GM21390 (cell line): ENCODE data around the gene NDE1.
"Not testable (repeated sequence)": the region's sequence is repeated elsewhere in the genome, so short reads cannot be mapped to it uniquely, and the experiment has no call there.

Experiments used
- ATAC-seq: cut with Tn5 transposase; IDR thresholded peaks from one replicate; pipeline ENCODE4 v1.9.1; 2021; ENCODE audit not compliant: unreplicated experiment

Gene NDE1, protein sequence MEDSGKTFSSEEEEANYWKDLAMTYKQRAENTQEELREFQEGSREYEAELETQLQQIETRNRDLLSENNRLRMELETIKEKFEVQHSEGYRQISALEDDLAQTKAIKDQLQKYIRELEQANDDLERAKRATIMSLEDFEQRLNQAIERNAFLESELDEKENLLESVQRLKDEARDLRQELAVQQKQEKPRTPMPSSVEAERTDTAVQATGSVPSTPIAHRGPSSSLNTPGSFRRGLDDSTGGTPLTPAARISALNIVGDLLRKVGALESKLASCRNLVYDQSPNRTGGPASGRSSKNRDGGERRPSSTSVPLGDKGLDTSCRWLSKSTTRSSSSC

DNA sequence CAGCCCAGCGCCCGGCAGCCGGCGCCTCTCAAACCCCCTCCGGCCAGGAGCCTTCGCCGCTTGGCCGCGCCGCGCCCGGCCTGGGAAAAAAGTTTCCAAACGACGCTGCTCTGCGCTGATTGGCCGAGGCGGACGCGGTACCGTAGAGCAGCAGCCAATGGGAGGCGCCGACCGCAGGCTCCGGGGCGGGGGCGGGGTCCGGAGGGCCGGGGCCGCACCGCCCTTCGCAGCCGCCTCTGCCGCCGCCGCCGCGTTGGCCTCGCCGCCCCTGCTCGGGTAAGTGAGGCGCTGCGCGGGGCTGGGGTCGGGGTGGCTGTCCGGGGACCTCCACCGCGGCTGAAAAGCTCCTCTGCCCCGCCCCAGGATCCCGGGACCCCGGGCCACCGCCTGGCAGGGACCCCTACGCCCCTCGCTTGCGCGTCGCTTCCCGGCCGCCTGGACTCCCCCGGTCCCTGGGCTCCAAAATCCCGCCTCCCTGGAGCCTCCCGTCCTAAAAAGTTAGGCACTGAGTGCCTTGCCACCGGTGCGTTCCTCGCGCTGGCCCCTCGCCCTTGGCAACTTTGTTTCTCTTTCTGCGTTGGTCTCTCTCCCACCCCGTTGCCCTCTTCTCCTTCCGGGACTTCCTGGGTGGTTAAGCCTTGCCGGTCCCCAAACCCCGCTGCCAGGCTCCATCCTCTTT, at the start of gene NDE1:
Gene NDE1 (plus strand): TSS at position 227 of the 679 bp plus-strand sequence. CDS start 14,534 bp downstream, outside the sequence.
- peak; percentile 67 for ATAC-seq

DNA sequence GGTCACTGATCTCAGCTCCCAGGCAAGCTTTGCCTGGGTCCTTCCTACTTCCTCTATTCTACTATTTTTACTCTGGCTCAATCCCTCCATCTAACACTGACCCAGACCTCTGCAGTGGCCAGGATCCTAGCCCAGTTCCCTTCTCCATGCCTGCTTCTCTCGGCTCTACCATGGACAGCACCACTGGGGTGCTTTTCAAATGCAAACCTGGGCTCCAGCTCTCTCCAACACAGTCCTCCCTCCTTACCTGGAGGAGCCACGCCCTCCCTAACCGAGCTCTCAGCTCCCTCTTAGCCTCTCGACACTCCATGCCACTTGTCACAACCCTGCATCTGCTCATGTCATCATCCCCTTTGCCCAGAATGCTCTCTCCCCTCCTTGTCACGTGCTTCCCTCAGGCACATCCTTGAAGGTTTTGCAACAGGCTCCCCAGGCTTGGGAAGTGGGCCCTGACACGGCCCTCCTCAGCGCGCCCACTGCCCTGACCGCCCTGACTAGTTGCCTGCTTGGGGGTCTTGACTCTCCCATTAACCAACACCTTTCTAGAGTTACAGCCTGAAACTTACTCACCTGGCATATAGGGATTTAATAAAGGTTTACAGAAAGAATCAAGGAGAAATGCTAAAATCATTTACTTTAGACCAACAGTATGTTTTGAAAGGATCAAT, 48.7 kb upstream of the NDE1 start:
- ATAC-seq: no peak

DNA sequence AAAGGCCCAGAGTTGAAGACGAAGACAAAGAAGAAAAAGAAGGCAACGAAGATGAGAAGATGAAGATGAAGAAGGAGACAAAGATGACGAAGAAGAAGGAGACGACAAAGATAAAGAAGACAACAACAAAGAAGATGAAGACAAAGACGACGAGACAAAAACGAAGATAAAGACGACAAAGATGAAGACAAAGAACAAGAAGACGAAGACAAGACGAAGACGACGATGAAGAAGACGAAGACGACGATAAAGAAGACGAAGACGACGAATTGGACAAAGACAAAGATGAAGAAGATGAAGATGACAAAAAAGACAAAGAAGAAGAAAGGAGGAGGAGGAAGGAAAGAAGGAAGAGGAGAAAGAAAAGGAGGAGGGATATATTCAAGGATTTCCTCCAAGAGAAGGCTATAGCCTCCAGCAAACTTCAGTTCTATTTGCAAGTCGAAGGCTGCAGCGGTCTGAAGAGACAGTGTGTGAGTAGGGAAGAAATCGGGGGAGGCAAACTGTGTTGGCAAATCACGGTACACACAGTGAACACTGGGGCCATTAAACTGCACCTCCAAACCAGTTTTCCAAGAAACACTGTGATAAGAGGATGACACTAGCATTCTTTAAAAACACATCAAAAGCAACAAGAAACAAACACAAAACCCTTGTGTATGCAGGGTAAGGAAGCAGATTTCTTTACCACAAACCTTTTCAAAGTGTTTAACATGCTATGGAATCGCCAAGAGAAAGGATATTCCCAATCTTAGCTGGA, 47.6 kb upstream of the NDE1 start:
- ATAC-seq: no peak

DNA sequence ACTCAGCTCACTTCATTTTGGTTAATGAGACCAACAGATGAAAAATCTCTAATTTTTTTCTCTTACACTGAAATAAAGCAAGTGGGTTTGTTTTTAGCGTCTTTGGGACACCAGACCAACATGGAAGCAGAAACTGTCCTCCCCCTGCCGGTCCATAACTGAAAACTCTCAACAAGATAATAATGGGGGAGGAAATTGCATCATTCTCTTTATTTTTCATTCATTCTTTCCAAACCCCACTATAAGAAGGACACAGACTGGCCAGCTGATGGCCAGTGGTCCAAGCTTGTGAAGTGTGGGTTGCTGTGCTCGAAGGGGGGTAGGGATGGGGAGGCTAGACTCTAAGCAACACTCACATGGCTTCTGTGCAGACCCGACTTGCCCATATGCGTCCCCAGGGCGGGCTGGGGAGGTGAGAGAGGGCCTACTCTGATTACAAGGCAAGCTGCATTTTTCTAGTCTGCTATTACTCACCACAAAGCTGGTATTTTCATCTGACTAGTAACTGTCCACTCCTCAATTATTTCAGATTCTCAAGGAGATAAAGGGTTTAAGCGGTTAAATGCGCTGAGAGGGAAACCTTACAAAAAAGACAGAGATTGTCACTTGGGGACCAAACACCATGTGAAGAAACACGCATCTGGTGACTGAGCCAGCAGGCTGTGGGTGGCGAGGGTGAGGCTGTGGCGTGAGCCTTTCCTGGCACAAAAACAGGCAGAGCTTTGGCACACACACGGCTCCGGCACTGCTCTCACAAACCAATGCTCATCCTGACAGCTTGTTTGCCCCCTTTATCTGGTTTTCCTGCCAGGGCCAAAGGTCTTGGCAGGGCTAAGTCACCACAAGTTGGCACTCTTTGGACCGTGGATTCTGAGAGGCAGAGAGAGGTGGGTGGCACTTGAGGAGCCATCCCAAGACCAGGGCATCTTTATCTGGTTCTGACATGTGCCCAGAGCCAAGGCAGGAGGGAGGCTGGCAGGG, 45.3 kb upstream of the NDE1 start:
- ATAC-seq: no peak

DNA sequence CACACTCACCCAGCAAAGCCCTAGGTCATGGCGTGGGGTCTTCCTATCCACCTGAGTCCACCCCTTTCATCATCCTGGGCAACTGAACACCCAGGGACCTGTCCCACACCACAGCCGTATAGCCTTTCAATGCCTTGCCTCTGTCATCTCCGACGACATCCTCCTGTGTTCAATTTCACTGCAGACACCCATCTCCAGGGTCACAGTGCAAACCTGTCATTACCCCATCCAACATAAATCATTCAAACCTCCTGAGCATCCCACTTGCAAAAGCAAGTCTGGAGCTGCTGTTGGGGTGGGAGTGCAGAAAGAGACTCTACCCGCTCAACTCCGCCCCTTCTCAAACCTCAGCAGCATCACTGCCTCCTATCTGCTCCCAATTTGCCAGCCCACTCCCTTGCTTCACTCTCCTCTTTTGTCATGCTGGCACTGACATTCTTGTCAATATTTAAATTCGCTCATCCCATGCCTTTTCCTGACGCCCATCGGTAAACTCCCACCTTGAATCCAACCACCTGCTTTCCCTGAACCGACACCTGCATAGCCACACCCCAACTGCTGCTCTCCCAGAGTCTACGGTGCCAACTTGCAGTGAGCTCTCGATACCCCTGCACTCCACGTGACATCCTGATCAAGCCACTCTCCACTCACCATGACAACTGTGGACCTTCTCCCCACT, 44.1 kb upstream of the NDE1 start:
- ATAC-seq: no peak

DNA sequence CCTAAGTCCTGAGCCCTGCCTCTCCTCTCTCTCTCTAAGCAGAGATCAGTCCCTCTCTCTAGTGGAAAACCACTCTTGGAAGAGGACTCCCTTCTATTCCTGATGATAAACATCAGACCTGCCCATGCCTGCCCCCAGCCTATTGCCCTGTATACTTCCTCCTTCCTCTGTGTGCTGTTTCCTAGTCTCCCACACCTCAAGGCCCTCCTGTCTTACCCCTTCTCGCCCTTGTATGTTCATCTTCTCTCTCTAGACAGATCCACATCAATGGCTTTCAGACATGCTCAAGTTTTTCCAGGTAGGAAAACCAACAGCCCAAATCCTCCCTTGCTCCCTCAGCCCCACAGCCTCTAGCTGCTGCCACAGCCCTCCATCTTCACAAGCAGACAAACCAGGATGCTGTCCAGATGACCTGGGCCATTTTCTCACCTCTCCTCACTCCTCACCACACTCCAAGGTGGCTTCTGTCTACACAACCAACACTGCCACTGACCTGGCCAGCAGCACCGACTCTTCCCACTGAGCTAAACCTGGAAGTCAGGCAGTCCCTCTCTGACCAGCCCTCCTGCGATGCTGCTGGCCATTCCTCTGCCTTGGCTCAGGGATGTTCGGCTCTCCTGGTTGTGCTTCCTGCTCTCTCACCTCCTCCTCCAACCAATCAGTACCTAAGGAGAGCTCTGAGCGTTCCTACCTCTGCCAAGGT, 43.4 kb upstream of the NDE1 start:
- ATAC-seq: no peak

DNA sequence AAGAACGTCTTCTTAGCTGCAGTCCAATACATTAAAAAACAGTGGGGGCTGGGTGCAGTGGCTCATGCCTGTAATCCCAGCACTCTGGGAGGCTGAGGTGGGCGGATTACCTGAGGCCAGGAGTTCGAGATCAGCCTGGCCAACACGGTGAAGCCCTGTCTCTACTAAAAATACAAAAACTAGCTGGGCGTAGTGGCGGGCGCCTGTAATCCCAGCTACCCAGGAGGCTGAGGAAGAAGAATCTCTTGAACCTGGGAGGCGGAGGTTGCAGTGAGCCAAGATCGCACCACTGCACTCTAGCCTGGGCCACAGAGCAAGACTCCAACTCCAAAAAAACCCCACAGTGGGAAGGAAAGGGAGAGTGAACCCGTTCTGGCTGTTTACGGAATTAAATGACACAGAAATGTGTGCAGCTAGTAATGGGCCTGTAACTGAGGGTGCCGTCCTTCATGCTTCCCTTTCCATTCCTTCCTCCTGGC, 42.8 kb upstream of the NDE1 start:
- ATAC-seq: not testable (repeated sequence)

DNA sequence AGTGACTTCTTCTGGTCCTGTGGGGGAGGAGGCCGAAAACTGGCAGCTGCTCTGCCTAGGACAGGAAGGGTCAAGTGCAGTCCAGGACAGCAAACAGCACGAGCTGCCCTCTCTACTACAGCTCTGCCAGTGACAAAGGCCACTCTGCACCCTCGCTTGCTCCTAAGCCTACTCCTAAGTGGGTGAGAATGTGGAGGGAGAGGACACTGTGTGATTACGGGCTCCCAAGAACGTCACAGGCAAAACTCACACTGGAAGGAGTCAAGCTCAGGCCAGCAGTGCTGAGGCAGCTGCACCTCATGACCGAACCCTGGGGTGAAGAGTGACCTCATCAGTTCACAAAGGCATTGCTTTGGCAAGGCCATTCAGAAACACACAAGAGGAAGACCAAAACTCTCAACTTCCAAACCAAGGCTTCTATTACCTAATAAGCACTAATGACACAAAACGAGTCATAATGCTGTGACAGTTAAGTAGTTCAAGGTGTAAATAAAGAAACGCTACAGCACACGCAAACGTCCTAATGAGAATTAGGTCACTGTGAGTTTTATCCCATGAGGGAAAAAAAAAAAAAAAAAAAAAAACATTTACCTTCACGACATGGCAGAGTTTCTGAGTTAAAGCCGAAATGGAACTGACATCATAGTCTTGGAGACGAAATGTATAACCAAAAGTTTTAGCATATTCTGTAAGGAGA, 42.2 kb upstream of the NDE1 start:
- no peak for ATAC-seq

DNA sequence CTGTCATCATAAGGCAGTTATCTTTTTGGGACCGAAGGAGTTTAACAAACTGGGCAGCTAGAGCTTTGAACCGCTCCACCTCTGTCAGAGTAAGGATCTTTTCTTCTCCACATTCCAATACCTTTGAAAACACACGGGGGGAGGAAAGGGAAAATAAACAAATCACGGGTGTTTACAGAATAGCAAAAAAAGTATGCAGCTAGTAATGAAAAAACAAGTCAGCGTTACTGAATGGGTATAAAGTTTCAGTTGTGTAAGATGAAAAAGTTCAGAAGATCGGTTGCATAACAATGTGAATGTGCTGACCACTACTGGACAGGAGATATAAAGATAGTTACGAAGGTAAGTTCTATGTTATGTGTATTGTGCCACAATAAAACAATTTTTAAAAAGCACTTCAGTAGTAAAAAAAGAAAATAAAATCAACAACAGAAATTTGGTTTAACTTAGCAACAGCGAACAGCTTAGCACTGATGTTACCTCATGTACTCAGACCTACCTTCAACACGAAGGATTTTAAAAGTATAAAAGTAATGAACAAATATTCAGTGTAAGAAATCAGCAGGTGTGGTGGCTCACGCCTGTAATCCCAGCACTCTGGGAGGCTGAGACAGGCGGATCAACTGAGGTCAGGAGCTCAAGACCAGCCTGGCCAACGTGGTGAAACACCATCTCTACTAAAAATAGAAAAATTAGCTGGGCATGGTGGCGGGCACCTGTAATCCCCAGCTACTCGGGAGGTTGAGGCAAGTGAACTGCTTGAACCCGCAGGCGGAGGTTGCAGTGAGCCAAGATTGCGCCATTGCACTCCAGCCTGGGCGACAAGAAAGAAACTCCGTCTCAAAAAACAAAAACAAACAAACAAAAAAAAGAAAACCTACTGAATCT, 41.4 kb upstream of the NDE1 start:
- ATAC-seq: no peak

DNA sequence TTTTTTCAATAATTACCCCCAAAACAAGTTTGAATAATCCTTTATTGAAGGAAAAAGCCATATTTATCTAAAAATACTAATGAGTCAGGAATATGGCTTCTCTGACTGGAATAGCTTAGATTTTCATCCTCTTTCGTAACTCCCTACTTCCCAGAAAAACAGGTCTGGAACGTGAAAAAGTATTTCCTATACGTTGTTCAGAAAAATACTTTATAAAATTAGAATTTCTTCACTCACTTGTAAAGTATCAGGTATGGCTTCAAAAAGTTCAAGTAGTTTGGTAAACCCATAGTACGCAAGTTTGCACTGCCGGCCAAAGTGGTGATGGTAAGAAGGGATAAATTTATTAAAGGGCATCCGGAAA, 40.8 kb upstream of the NDE1 start:
- ATAC-seq: no peak

DNA sequence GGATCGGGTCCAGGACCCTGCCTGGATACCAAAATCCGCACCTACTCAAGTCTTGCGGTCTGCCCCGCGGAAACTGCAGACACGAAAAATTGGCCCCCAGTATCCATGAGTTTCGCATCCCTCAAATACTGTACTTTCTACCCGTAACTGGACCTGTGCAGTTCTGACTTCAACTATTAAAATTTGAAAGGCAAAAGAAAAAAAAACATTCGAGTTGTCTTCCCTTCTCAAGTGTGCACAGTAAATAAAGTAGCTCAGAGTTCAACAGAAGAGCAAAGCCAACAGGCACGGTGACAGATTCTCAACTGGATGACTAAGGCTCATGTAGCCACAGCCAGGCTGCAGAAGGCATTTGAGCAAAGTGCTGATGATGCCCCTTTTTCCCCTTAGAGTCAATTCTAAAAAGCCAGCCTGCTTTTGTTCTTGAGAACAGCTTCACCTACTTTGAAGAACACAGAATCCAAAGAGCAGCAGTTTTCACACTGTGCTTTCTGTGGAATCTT, 39.6 kb upstream of the NDE1 start:
- no peak for ATAC-seq

DNA sequence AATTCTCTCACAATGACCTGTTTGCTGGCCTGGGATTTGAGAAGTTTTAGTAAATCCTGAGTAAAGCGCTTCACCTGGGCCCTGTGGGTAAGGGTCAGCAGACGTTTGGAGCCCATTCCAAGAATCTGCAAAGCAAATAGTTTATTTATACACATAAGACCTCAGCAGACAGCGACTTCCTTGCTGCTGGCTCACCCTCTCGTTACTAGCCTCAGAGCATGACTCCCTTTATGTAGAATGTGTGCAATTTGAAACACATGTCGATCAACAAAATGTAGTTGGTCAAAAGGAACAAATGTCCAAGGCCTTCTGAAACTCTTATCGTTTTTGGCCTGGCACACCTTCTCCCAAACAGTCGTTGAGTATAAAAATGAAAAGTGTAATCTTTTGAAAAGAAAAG, 38.4 kb upstream of the NDE1 start:
- no peak for ATAC-seq

DNA sequence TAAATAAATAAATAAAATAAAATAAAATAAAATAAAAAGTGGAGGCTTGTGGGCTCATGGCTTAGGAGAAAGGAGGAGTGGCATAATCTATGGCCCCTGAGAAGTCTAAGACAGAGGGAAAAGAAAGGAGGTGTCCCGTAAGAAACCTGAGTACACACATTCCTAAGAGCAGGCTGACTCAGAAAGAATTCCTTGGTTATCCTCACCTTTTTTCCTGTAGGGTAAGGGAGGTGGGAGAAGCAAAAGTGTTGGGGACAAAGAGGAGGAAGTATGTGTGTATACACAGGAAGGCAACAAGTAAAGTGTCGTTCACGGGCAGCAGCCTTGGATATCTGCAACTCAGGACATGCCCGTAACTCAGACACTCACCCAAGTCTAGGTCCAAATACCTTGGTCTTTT, 36.4 kb upstream of the NDE1 start:
- ATAC-seq: no peak

DNA sequence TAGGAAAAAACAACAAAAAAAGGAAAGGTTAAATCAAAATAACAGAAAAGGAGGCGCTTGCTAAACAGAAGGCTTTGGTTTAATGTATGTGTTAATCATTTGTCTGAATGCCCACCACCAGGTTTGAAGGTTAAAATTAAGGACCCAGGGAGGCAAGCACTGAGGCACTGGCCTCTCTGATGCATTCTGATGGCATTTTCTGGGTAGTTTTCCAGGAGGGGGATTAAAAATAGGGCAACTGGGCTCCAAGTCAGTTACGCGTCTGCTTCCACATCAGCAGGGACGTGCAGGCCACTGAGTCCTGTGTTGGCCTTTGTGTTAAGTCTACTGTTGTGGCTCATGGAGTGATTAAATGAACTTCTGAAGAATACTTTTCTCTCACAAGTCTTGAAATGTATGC, 34.0 kb upstream of the NDE1 start:
- ATAC-seq: no peak

DNA sequence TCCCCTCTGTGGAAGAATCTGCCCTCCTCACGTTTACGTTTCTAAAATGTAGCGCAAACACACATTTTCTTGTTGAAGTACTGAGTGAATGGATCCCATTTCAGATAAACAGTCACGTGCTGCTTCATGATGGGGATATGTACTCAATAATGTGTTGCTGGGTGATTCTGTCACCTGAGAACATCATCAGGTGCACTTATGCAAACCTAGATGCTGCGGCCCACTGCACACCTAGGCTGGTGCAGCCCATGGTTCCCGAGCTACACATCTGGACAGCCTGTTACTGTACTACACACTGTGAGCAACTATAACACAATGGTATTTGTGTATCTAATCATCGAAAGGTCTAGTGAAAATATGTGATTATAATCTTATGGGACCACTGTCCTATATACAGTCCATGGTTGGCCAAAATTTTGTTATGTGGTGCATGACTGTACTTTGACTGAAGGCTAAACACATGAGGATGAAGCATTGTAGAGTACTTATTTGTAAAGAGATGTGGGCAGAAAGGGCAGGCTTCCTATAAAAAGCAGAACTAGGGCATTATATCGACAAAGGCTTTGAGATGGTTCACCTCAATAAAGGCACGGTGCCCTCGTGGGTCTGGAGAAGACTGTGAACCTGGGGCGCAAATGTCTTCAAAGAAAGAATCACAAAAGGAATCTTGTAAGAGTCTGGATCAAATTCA, 33.4 kb upstream of the NDE1 start:
- no peak for ATAC-seq

DNA sequence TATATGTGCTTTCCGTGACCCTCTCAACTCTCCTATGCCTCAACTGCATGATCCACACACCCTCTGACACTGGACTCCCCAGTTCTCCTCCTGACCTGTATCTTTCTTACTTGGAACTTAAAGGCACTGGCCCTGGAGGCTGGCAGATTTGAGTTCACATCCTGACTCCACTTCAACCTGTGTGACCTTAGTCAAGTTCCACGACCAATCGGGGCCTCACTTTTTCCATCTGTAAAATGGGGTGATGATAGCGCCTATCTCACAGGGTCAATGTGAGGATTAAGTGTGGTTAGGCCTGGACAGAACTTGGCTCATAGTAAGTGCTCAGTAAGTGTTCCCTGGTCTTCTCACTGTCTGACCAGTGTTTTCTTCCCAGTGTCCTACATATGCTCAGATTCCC, 32.1 kb upstream of the NDE1 start:
- no peak for ATAC-seq

DNA sequence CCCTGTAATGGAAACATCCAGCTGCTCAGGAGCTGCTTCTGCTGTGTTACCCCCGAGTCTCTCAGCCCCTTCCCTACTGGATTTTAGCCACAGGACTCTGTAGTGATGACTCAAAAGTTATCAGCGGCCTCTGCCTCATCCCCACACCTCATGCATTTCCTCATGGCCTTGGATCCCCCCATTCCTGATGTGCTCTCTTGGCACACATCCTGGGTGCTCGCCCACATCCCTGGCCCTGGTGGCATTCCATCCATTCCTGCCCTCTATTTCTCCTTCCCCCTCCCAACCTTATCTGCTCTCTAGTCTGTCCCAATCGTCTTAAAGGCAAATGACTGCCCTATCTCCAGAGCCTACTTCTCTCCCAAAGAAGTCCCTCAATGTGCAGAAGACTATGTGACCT, 31.7 kb upstream of the NDE1 start:
- no peak for ATAC-seq
